IMR-90 (cell line): ENCODE results near the gene CPB2. TPM values are rescaled to one million over a fixed set of nuclear protein-coding genes. Genes with fewer than 3 reads are reported as not detected.

Experiments used
- ATAC-seq: fragments of 200-7000 bp; cut with Tn5 transposase; 2 replicates; pipeline ENCODE4 v1.9.1; 2020; ENCODE audit warnings: low read depth, mild to moderate bottlenecking, moderate library complexity
- BruUV-seq: library from RNA; stranded (reverse); fragments of 400-500 nt; replicated peaks from 2 replicates; lab custom pipeline; 2021; lab: Mats Ljungman, UMichigan
- CTCF ChIA-PET: fragments of 300-600 bp; formaldehyde crosslinking; extraction: SDS; loops from one replicate; lab custom pipeline; 2021; ENCODE audit warnings: antibody characterized with exemption; lab: Yijun Ruan, JAX
- POLR2A ChIA-PET: fragments of 300-600 bp; sonication (Branson Sonifier 250); formaldehyde crosslinking; loops from one replicate; lab custom pipeline; 2022; ENCODE audit warnings: antibody characterized with exemption; ENCODE audit not compliant: unreplicated experiment; lab: Charles Lee
- DNase-seq: peaks from one replicate; pipeline ENCODE4 v3.0.0; 2013
- H2AFZ ChIP-seq: replicated peaks from 2 replicates; pipeline ENCODE3; 2013; ENCODE audit warnings: low read length, mild to moderate bottlenecking; ENCODE audit not compliant: poor library complexity
- H2AK5ac ChIP-seq: 2 replicates; pipeline ENCODE4 v1.6.1; 2013; ENCODE audit warnings: low read depth, low read length, inconsistent platforms
- H2AK9ac ChIP-seq: replicated peaks from 2 replicates; pipeline ENCODE3; 2013; ENCODE audit warnings: mild to moderate bottlenecking, low read depth, low read length, moderate library complexity; ENCODE audit not compliant: poor library complexity
- H2BK120ac ChIP-seq: 2 replicates; pipeline ENCODE4 v1.6.1; 2013; ENCODE audit warnings: low read depth, low read length, inconsistent platforms
- H2BK15ac ChIP-seq: 3 replicates; pipeline ENCODE4 v1.6.1; 2013; ENCODE audit warnings: low read depth, low read length, inconsistent platforms
- H2BK20ac ChIP-seq: 2 replicates; pipeline ENCODE4 v1.6.1; 2013; ENCODE audit warnings: low read depth, mild to moderate bottlenecking, inconsistent platforms, low read length, moderate library complexity
- H2BK5ac ChIP-seq: 2 replicates; pipeline ENCODE4 v1.6.1; 2013; ENCODE audit warnings: mild to moderate bottlenecking, low read depth, low read length, inconsistent platforms; ENCODE audit not compliant: poor library complexity, severe bottlenecking
- H3K14ac ChIP-seq: replicated peaks from 2 replicates; pipeline ENCODE4 v1.6.1; 2013; ENCODE audit warnings: low read depth, low read length, inconsistent platforms
- H3K18ac ChIP-seq: 2 replicates; pipeline ENCODE4 v1.6.1; 2013; ENCODE audit warnings: low read depth, low read length, control low read depth
- H3K23ac ChIP-seq: 2 replicates; pipeline ENCODE4 v1.6.1; 2013; ENCODE audit warnings: low read depth, low read length, inconsistent platforms
- H3K27ac ChIP-seq: 2 replicates; pipeline ENCODE4 v1.5.1; 2013; ENCODE audit warnings: mild to moderate bottlenecking, control low read depth, low read length; ENCODE audit not compliant: insufficient read depth
- H3K27me3 ChIP-seq: 2 replicates; pipeline ENCODE4 v1.6.1; 2013; ENCODE audit warnings: low read length; ENCODE audit not compliant: control insufficient read depth, insufficient read depth
- H3K36me3 ChIP-seq: 2 replicates; pipeline ENCODE4 v1.6.1; 2013; ENCODE audit warnings: low read length, mixed read lengths; ENCODE audit not compliant: control insufficient read depth, insufficient read depth
- H3K4ac ChIP-seq: 2 replicates; pipeline ENCODE4 v1.6.1; 2013; ENCODE audit warnings: low read depth, low read length, inconsistent platforms
- H3K4me1 ChIP-seq: 2 replicates; pipeline ENCODE4 v1.6.1; 2013; ENCODE audit warnings: low read length, mixed read lengths; ENCODE audit not compliant: control insufficient read depth, insufficient read depth
- H3K4me2 ChIP-seq: 2 replicates; pipeline ENCODE4 v1.6.1; 2013; ENCODE audit warnings: low read depth, mild to moderate bottlenecking, control low read depth, low read length, moderate library complexity
- H3K4me3 ChIP-seq: 2 replicates; pipeline ENCODE4 v1.5.1; 2013; ENCODE audit warnings: low read depth, mild to moderate bottlenecking, control low read depth, low read length, moderate library complexity; ENCODE audit not compliant: insufficient read depth
- H3K56ac ChIP-seq: 2 replicates; pipeline ENCODE4 v1.6.1; 2013; ENCODE audit warnings: low read length, inconsistent platforms; ENCODE audit not compliant: insufficient read depth; ENCODE audit errors: extremely low read depth
- H3K79me1 ChIP-seq, 2 experiments: 2 replicates each; pipeline ENCODE4 v1.6.1; 2013; ENCODE audit warnings: low read length in 2 of 2, inconsistent platforms in 1 of 2, low read depth in 1 of 2
- H3K9ac ChIP-seq: 2 replicates; pipeline ENCODE4 v1.6.1; 2013; ENCODE audit warnings: low read depth, low read length, control low read depth
- H3K9me1 ChIP-seq: 2 replicates; pipeline ENCODE4 v1.6.1; 2013; ENCODE audit warnings: low read length, inconsistent platforms; ENCODE audit not compliant: insufficient read depth
- H3K9me3 ChIP-seq: 2 replicates; pipeline ENCODE4 v1.6.1; 2013; ENCODE audit warnings: low read length; ENCODE audit not compliant: control insufficient read depth, insufficient read depth
- H4K20me1 ChIP-seq: 2 replicates; pipeline ENCODE4 v1.6.1; 2013; ENCODE audit warnings: low read length, inconsistent platforms; ENCODE audit not compliant: insufficient read depth
- H4K5ac ChIP-seq: 2 replicates; pipeline ENCODE4 v1.6.1; 2013; ENCODE audit warnings: mild to moderate bottlenecking, low read depth, low read length, control low read depth
- H4K8ac ChIP-seq, 2 experiments: 2 replicates each; pipeline ENCODE4 v1.6.1; 2013; ENCODE audit warnings: low read depth in 2 of 2, low read length in 2 of 2, control low read depth in 1 of 2, inconsistent platforms in 1 of 2
- H4K91ac ChIP-seq: 2 replicates; pipeline ENCODE4 v1.6.1; 2013; ENCODE audit warnings: low read depth, low read length, inconsistent platforms; ENCODE audit not compliant: insufficient read depth
- BHLHE40 ChIP-seq: fragments of 150-350 bp; IDR thresholded peaks from 2 replicates; pipeline ENCODE4 v1.6.1; 2016; ENCODE audit warnings: mild to moderate bottlenecking, low read depth, low read length
- CEBPB ChIP-seq: IDR thresholded peaks from 2 replicates; pipeline ENCODE4 v1.6.1; 2012; ENCODE audit warnings: low read depth, low read length, improper control_type of control experiment
- CHD1 ChIP-seq: IDR thresholded peaks from 2 replicates; pipeline ENCODE4 v1.6.1; 2012; ENCODE audit warnings: low read depth, low read length, improper control_type of control experiment
- ELK1 ChIP-seq: fragments of 150-350 bp; IDR thresholded peaks from 2 replicates; pipeline ENCODE4 v1.6.1; 2016; ENCODE audit warnings: low read depth, mild to moderate bottlenecking, low read length, moderate library complexity, borderline replicate concordance
- FOS ChIP-seq: fragments of 150-350 bp; IDR thresholded peaks from 2 replicates; pipeline ENCODE4 v1.6.1; 2016; ENCODE audit warnings: low read depth, low read length
- MAFK ChIP-seq: IDR thresholded peaks from 2 replicates; pipeline ENCODE4 v1.6.1; 2012; ENCODE audit warnings: low read depth, low read length, improper control_type of control experiment
- MAZ ChIP-seq: IDR thresholded peaks from 2 replicates; pipeline ENCODE4 v1.6.1; 2012; ENCODE audit warnings: low read depth, mild to moderate bottlenecking, low read length, improper control_type of control experiment, moderate library complexity, borderline replicate concordance
- MXI1 ChIP-seq: IDR thresholded peaks from 2 replicates; pipeline ENCODE4 v1.6.1; 2012; ENCODE audit warnings: low read depth, mild to moderate bottlenecking, low read length, moderate library complexity, borderline replicate concordance
- NFE2L2 ChIP-seq: fragments of 150-350 bp; IDR thresholded peaks from 2 replicates; pipeline ENCODE4 v1.6.1; 2016; ENCODE audit warnings: low read depth, mild to moderate bottlenecking, low read length
- POLR2A ChIP-seq: IDR thresholded peaks from 2 replicates; pipeline ENCODE4 v1.6.1; 2012; ENCODE audit warnings: mild to moderate bottlenecking, low read depth, low read length
- RAD21 ChIP-seq: IDR thresholded peaks from 2 replicates; pipeline ENCODE4 v1.6.1; 2012; ENCODE audit warnings: low read length, improper control_type of control experiment
- RCOR1 ChIP-seq: IDR thresholded peaks from 2 replicates; pipeline ENCODE4 v1.6.1; 2012; ENCODE audit warnings: mild to moderate bottlenecking, low read length, improper control_type of control experiment; ENCODE audit not compliant: insufficient replicate concordance
- RFX5 ChIP-seq: IDR thresholded peaks from 2 replicates; pipeline ENCODE4 v1.8.0; 2012; ENCODE audit warnings: low read depth, mild to moderate bottlenecking, low read length, moderate library complexity
- SMC3 ChIP-seq: fragments of 150-350 bp; IDR thresholded peaks from 2 replicates; pipeline ENCODE4 v1.6.1; 2016; ENCODE audit warnings: low read depth, mild to moderate bottlenecking, antibody characterized with exemption, low read length, moderate library complexity
- WGBS, 2 experiments: methylation state at CpG; one replicate each; pipeline versions ENCODE4 v1.1.5 to v1.1.7; 2013; ENCODE audit warnings: missing lambda C conversion rate in 2 of 2; ENCODE audit not compliant: insufficient read length in 1 of 2; ENCODE audit errors: extremely low coverage in 2 of 2; 5-methylcytosine and 5-hydroxymethylcytosine counted together
- dilution Hi-C: fragments of 300-500 bp; cut with HindIII; formaldehyde crosslinking; loops from one replicate; pipeline ENCODE4 v1.14.3; 2018; ENCODE audit warnings: low sequenced_read_pairs; ENCODE audit not compliant: unreplicated experiment
- in situ Hi-C: fragments of 300-500 bp; cut with MboI; formaldehyde crosslinking; loops from 3 replicates; pipeline ENCODE4 v1.14.3; 2019; ENCODE audit warnings: low sequenced_read_pairs, inconsistent platforms, mixed read lengths
- intact Hi-C: fragments of 100-400 bp; cut with micrococcal nuclease; formaldehyde crosslinking; loops from 2 replicates; pipeline ENCODE4 v1.10.0; 2022
- polyA plus RNA-seq, 3 experiments: library from polyadenylated mRNA; depleted of rRNA; stranded (reverse); fragments of >200 nt; gene quantifications; 2 replicates each; pipeline ENCODE4 v1.2.3, GENCODE V29; 2012; ENCODE audit warnings: low replicate concordance in 1 of 3
- total RNA-seq: library from RNA; depleted of rRNA; stranded (reverse); fragments of >200 nt; gene quantifications from 2 replicates; pipeline ENCODE4 v1.2.3, GENCODE V29; 2012
- TF ChIP-seq, protein P1 (sequence below): fragments of 150-350 bp; IDR thresholded peaks from 2 replicates; pipeline ENCODE4 v1.6.1; 2017; ENCODE audit warnings: mild to moderate bottlenecking, antibody characterized with exemption, low read length, low read depth
- TF ChIP-seq, protein P2 (sequence below): conservative IDR thresholded peaks from 2 replicates; pipeline ENCODE4 v1.5.1; 2012; ENCODE audit warnings: mild to moderate bottlenecking, low read depth, low read length, improper control_type of control experiment

CPB2 gene
- total and polyA plus RNA-seq, 2 of the 4 experiments (the other 2 are of a cell fraction): not detected

GRCh38 chr13:46038296-46038695 lies 66.5 kb downstream of the CPB2 start:
- Histone ChIP-seq H3K56ac (no peak overlapping the region), H3K4me3 (no peak overlapping the region), H3K9ac (no peak overlapping the region), H4K91ac (no peak overlapping the region), H3K18ac (no peak overlapping the region), H3K9me1 (peaks cover 11% of the 10 kb centered on the region; the same call in 1 of the 2 replicates), H3K79me1 (peaks cover 25 to 31% of the 10 kb centered on the region in 2 experiments), H3K4me2 (no peak overlapping the region), H3K36me3 (peaks cover 6% of the 10 kb centered on the region), H3K23ac (no peak overlapping the region), H2AK5ac (no peak overlapping the region), H3K9me3 (no peaks in the 10 kb centered on the region), H3K4ac (no peak overlapping the region), H3K27me3 (no peaks in the 10 kb centered on the region), H2BK20ac (no peak overlapping the region), H2BK5ac (no peak overlapping the region), H3K27ac (no peak overlapping the region), H3K4me1 (peaks cover 7% of the 10 kb centered on the region), H2AFZ (no peak overlapping the region), H2AK9ac (no peak overlapping the region), H2BK120ac (no peak overlapping the region), H4K20me1 (peaks cover 15% of the 10 kb centered on the region; the same call in 1 of the 2 replicates), H4K5ac (no peak overlapping the region), H4K8ac (no peak overlapping the region), H3K14ac (no peak overlapping the region), H2BK15ac (no peak overlapping the region)
- ATAC-seq (no peak), DNase-seq (no peak)
- CTCF ChIA-PET: no interaction called here
- POLR2A ChIA-PET: no interaction called here
- WGBS, 2 experiments: 100% methylated on average over 3 of the region's 4 CpGs; no CpG with 5 or more reads in 1 of the 2 experiments
- TF ChIP-seq MXI1 (no peak), RFX5 (no peak), CHD1 (no peak), POLR2A (no peak), FOS (no peak), SMC3 (no peak), ELK1 (no peak), RAD21 (no peak), RCOR1 (no peak), NFE2L2 (no peak), BHLHE40 (no peak), MAZ (no peak), CEBPB (no peak), MAFK (no peak)
- TF ChIP-seq, protein P1, sequence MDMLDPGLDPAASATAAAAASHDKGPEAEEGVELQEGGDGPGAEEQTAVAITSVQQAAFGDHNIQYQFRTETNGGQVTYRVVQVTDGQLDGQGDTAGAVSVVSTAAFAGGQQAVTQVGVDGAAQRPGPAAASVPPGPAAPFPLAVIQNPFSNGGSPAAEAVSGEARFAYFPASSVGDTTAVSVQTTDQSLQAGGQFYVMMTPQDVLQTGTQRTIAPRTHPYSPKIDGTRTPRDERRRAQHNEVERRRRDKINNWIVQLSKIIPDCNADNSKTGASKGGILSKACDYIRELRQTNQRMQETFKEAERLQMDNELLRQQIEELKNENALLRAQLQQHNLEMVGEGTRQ: no peak
- TF ChIP-seq, protein P2, sequence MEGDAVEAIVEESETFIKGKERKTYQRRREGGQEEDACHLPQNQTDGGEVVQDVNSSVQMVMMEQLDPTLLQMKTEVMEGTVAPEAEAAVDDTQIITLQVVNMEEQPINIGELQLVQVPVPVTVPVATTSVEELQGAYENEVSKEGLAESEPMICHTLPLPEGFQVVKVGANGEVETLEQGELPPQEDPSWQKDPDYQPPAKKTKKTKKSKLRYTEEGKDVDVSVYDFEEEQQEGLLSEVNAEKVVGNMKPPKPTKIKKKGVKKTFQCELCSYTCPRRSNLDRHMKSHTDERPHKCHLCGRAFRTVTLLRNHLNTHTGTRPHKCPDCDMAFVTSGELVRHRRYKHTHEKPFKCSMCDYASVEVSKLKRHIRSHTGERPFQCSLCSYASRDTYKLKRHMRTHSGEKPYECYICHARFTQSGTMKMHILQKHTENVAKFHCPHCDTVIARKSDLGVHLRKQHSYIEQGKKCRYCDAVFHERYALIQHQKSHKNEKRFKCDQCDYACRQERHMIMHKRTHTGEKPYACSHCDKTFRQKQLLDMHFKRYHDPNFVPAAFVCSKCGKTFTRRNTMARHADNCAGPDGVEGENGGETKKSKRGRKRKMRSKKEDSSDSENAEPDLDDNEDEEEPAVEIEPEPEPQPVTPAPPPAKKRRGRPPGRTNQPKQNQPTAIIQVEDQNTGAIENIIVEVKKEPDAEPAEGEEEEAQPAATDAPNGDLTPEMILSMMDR: no peak
- no TSS peak for BruUV-seq
- intact Hi-C loops (loop anchor here (5.0 kb wide), 1 partner anchor 46 kb away; no protein-coding TSS in a partner anchor), dilution Hi-C loops (no loop called here), in situ Hi-C loops (no loop called here)
